ENCODE results near the gene ABCC11.
A peak's percentile ranks its signal among the peaks of the same experiment; 100 is the strongest.

Gene ABCC11

GRCh38 chr16:48164907-48165715 lies 82.2 kb downstream of the ABCC11 start:
- DNase-seq (ENCODE audit: low spot score): peak; percentile 80

DNA sequence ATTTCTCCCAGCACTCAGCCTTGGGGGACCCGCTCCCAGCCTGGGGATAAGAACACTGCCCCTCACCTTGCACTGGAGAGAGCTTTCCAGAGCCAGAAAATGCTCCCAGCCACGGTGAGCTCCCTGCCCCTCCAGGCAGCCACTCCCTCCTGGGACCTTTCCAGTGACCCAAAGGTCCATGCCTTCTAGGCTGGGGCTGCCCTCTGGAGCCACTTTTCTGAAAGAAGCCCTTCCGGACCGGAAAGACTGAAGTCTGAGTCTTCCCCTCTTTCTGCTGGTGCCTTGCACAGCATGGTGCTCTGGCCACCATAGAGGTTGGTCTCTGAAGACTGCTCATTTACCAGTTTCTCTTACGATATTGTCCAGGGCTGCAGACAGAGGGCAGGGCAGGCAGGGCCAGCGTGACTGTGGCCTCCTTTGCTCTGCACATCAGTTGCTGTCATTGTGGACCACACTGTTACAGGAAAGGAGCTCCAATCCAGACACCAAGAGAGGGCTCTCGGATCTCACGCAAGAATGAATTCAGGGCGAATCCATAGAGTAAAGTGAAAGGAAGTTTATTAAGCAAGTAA lies 84.4 kb downstream of the ABCC11 start:
- no peak for DNase-seq (ENCODE audit: low spot score)

DNA sequence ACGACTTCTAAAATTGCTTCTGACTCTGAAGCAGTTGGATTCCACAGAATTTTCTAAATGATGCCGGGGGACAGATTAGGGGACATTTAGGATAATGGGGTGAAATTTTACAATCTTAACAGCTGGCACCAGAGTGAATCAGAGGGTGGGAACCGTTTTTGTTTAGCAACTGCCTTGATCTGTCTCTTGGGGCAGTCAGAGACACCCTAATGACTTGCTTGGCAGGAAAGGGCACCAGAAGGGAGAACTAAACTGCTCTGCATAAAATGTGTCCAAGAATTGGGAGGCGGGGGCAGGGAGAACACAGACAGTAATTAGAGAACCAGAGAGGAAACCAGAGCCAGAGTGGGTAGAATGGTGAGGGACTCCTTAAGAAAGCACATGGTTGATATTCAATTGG lies 85.4 kb downstream of the ABCC11 start:
- no peak for DNase-seq (ENCODE audit: low spot score)

GRCh38 chr16:48160575-48160974 lies 86.8 kb downstream of the ABCC11 start:
- no peak for DNase-seq (ENCODE audit: low spot score)

DNA sequence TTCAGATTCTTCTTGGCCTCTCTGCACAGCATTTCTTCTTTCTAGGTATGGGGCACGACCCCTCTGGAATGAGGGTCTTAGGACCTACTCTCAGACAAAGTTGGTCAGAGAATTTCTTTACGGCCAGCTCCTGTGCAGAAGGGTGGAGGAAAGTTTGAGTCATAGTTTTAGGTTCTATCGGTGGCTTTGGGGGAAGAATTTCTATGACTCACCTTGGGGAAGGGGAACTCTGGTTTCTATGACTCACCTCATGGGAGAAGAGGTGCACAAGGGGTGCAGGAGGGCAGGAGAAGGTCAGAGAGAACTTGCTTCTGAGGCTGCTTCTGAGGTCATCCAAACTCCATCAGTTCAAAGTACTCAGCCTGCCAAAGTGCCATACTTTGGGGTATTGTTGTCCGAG lies 89.0 kb downstream of the ABCC11 start:
- no peak for DNase-seq (ENCODE audit: low spot score)

- no peak for DNase-seq (ENCODE audit: low spot score)
Measured at GRCh38 chr16:48157794-48158193, 89.5 kb downstream of the ABCC11 start.

DNA sequence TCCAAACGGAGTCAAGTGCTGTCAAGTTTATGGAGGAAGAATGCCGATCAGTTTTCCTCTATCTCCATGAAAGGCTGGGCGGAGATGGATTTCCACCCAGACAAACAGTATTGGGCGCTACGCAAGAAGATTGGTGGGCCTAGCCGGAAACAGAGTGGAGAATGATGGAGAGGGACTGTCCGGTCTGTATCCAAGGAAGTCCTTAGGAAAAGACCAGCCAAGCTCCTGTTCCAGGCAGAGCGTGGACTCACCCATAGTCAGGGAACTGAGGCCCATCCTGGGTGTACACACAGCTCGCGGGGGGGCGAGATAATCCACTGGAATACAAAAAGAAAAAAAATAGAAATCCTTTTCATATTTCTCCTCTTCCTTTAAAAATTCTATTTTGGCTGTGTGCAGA lies 90.0 kb downstream of the ABCC11 start:
- DNase-seq (ENCODE audit: low spot score): no peak

- peak; percentile 82 for DNase-seq (ENCODE audit: low spot score)
Measured at GRCh38 chr16:48156790-48157209, 90.5 kb downstream of the ABCC11 start.

GRCh38 chr16:48155926-48156789 lies 91.2 kb downstream of the ABCC11 start, which contains the start of gene ABCC12:
Gene ABCC12 (minus strand): TSS chr16:48155993. CDS start chr16:48146424, 9,569 bp downstream.
- DNase-seq (ENCODE audit: low spot score): no peak

- peak; percentile 91 for DNase-seq (ENCODE audit: low spot score)
Measured at GRCh38 chr16:48153774-48154173, 93.6 kb downstream of the ABCC11 start.

GRCh38 chr16:48152226-48152625 lies 95.1 kb downstream of the ABCC11 start:
- no peak for DNase-seq (ENCODE audit: low spot score)

DNA sequence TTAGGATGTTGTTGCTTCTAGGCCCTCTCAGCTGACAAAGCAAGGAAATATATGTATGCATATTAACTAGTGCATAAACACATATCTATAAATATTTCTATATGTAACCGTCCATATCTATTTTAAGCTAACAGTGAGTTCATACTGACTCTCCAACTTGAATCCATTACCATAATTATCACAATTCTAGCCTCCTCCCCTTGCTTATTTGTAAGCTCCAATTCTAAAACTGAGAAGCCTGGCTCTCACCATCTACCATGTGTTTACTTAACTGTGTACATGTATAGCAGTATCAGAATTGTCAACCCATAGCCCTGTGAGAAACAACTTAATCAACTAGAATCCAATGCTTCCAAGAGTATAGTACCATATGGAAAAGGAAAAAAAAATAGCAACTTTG lies 96.6 kb downstream of the ABCC11 start:
- no peak for DNase-seq (ENCODE audit: low spot score)

- no peak for DNase-seq (ENCODE audit: low spot score)
Measured at GRCh38 chr16:48146710-48147109, 100.6 kb downstream of the ABCC11 start.

GRCh38 chr16:48146131-48146530 lies 101.2 kb downstream of the ABCC11 start:
- DNase-seq (ENCODE audit: low spot score): no peak

GRCh38 chr16:48143812-48144368 lies 103.4 kb downstream of the ABCC11 start:
- no peak for DNase-seq (ENCODE audit: low spot score)

GRCh38 chr16:48140821-48141220 lies 106.5 kb downstream of the ABCC11 start:
- DNase-seq (ENCODE audit: low spot score): no peak

DNA sequence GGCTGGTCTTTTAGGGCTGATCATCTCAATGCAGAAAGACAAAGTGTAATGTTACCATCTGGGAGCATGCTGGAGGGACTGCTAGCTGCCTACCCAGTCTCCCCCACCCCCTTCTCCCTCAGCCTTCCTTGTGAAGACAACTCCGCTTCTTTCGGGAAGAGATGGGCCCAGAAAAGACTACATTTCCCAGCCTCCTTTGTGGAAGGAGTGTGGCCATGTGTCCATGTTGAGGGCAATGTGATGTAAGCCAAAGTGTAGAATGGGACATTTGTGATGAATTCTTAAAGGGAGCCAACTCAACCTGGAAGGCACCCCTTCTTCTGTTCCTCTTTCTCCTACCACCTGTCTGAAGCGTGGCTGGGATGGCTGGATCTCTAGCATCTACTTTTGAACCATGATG lies 107.8 kb downstream of the ABCC11 start:
- DNase-seq (ENCODE audit: low spot score): no peak

- DNase-seq (ENCODE audit: low spot score): no peak
Measured at GRCh38 chr16:48138543-48138942, 108.8 kb downstream of the ABCC11 start.

- DNase-seq (ENCODE audit: low spot score): peak; percentile 76
Measured at GRCh38 chr16:48137822-48138221, 109.5 kb downstream of the ABCC11 start.

DNA sequence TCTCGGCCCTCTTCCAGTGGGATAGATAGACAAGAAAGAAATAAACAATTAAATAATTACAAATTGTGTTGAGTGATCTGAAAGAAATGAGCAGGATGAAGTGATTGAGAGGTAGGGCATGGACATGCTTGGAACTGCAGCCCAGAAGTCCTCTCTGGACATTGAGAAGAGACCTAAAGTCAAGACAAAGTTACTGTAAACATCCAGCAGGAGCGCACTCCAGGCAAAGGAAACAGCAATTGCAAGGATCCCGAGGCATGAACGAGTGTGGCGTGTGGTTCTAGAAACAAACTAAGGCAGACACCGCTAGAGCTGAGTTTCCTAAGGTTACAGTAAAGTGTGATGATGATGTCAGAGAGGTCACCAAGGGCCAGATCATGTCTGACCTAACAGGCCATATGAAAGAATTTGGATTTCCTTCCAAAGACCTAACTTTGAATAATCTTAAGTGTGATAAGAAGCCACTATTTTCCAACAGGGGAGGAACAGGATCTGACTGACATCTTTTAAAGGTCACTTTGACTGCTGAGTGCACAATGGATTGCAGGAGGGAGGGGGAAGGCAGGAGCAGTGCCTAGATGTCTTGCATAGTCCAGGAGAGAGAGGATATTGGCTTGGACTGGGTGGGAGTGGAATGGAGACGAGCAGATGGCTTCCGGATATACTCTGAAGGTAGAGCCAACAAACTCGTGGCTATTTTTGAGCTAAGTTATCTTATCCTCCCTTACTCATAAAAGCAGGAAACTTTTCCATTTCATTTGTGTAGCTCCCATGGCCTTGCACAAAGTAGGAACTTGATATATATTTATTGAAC lies 110.6 kb downstream of the ABCC11 start:
- peak; percentile 96 for DNase-seq (ENCODE audit: low spot score)

GRCh38 chr16:48133455-48134211 lies 113.7 kb downstream of the ABCC11 start:
- peak; percentile 89 for DNase-seq (ENCODE audit: low spot score)
